ENCODE data around the gene DPAGT1.
"Not testable (repeated sequence)": the region's sequence is repeated elsewhere in the genome, so short reads cannot be mapped to it uniquely, and the experiment has no call there.

The DPAGT1 gene

GRCh38 chr11:119101759-119102423, at the start of gene DPAGT1:
Gene DPAGT1 (minus strand): TSS chr11:119101853. CDS start chr11:119101655, 198 bp downstream.
- DNase-seq (ENCODE audit: low read depth), result peak; percentile 97

- DNase-seq (ENCODE audit: low read depth), result no peak
Measured at GRCh38 chr11:119149786-119150275, 48.2 kb upstream of the DPAGT1 start.

GRCh38 chr11:119149018-119149785, 47.5 kb upstream of the DPAGT1 start, which contains the start of gene ABCG4:
Gene ABCG4 (plus strand): TSS chr11:119149052. CDS start chr11:119149966, 914 bp downstream.
- no peak for DNase-seq (ENCODE audit: low read depth)

GRCh38 chr11:119148720-119149017, 47.0 kb upstream of the DPAGT1 start:
- no peak for DNase-seq (ENCODE audit: low read depth)

- DNase-seq (ENCODE audit: low read depth), result no peak
Measured at GRCh38 chr11:119147604-119148333, 46.1 kb upstream of the DPAGT1 start.

- no peak for DNase-seq (ENCODE audit: low read depth)
Measured at GRCh38 chr11:119145551-119145950, 43.9 kb upstream of the DPAGT1 start.

GRCh38 chr11:119144825-119145486, 43.3 kb upstream of the DPAGT1 start:
- peak; percentile 51 for DNase-seq (ENCODE audit: low read depth)

GRCh38 chr11:119139276-119139675, 37.6 kb upstream of the DPAGT1 start:
- not testable (repeated sequence) for DNase-seq (ENCODE audit: low read depth)

- no peak for DNase-seq (ENCODE audit: low read depth)
Measured at GRCh38 chr11:119134389-119134978, 32.8 kb upstream of the DPAGT1 start.

GRCh38 chr11:119130662-119131061, 29.0 kb upstream of the DPAGT1 start:
- DNase-seq (ENCODE audit: low read depth), result no peak

- no peak for DNase-seq (ENCODE audit: low read depth)
Measured at GRCh38 chr11:119126675-119127268, 25.1 kb upstream of the DPAGT1 start.

- no peak for DNase-seq (ENCODE audit: low read depth)
Measured at GRCh38 chr11:119125821-119126220, 24.2 kb upstream of the DPAGT1 start.

GRCh38 chr11:119121811-119122124, 20.1 kb upstream of the DPAGT1 start:
- no peak for DNase-seq (ENCODE audit: low read depth)

GRCh38 chr11:119121008-119121810, 19.6 kb upstream of the DPAGT1 start, which contains the start of gene HINFP:
Gene HINFP (plus strand): TSS chr11:119121580. CDS start chr11:119126945, 5,365 bp downstream.
- peak; percentile 97 for DNase-seq (ENCODE audit: low read depth)

GRCh38 chr11:119120639-119121007, 19.0 kb upstream of the DPAGT1 start:
- peak; percentile 29 for DNase-seq (ENCODE audit: low read depth)

GRCh38 chr11:119118946-119119345, 17.3 kb upstream of the DPAGT1 start:
- no peak for DNase-seq (ENCODE audit: low read depth)

- no peak for DNase-seq (ENCODE audit: low read depth)
Measured at GRCh38 chr11:119118227-119118626, 16.6 kb upstream of the DPAGT1 start.

GRCh38 chr11:119117004-119117706, 15.5 kb upstream of the DPAGT1 start:
- no peak for DNase-seq (ENCODE audit: low read depth)

- no peak for DNase-seq (ENCODE audit: low read depth)
Measured at GRCh38 chr11:119116601-119117000, 14.9 kb upstream of the DPAGT1 start.

- no peak for DNase-seq (ENCODE audit: low read depth)
Measured at GRCh38 chr11:119116235-119116594, 14.6 kb upstream of the DPAGT1 start.

All from fibroblast of the conjunctiva (primary cell).